ENCODE data around the gene G6PC1.
"Not testable (repeated sequence)": the region's sequence is repeated elsewhere in the genome, so short reads cannot be mapped to it uniquely, and the experiment has no call there.

G6PC1 gene

GRCh38 chr17:42904110-42904469 lies 3.5 kb downstream of the G6PC1 start:
- no peak for DNase-seq

- DNase-seq = no peak
Measured at GRCh38 chr17:42906772-42907446, 6.3 kb downstream of the G6PC1 start.

GRCh38 chr17:42908872-42909700 lies 8.5 kb downstream of the G6PC1 start:
- no peak for DNase-seq

GRCh38 chr17:42913522-42913921 lies 12.9 kb downstream of the G6PC1 start:
- no peak for DNase-seq

- no peak for DNase-seq
Measured at GRCh38 chr17:42913981-42914617, 13.5 kb downstream of the G6PC1 start.

GRCh38 chr17:42915288-42915687 lies 14.7 kb downstream of the G6PC1 start:
- not testable (repeated sequence) for DNase-seq

GRCh38 chr17:42916388-42917235 lies 16.0 kb downstream of the G6PC1 start:
- DNase-seq = not testable (repeated sequence)

GRCh38 chr17:42917236-42917603 lies 16.6 kb downstream of the G6PC1 start:
- no peak for DNase-seq

GRCh38 chr17:42918902-42919521 lies 18.4 kb downstream of the G6PC1 start:
- no peak for DNase-seq

- DNase-seq = not testable (repeated sequence)
Measured at GRCh38 chr17:42919522-42920077, 19.0 kb downstream of the G6PC1 start.

GRCh38 chr17:42920106-42920900 lies 19.7 kb downstream of the G6PC1 start:
- no peak for DNase-seq

GRCh38 chr17:42920922-42921321 lies 20.3 kb downstream of the G6PC1 start:
- no peak for DNase-seq

GRCh38 chr17:42922294-42922693 lies 21.7 kb downstream of the G6PC1 start:
- no peak for DNase-seq

- DNase-seq = not testable (repeated sequence)
Measured at GRCh38 chr17:42923472-42923871, 22.9 kb downstream of the G6PC1 start.

- no peak for DNase-seq
Measured at GRCh38 chr17:42924891-42925290, 24.3 kb downstream of the G6PC1 start.

- DNase-seq = no peak
Measured at GRCh38 chr17:42928714-42929496, 28.3 kb downstream of the G6PC1 start.

- DNase-seq = no peak
Measured at GRCh38 chr17:42929497-42929844, 28.9 kb downstream of the G6PC1 start.

- no peak for DNase-seq
Measured at GRCh38 chr17:42937712-42938596, 37.4 kb downstream of the G6PC1 start.

- no peak for DNase-seq
Measured at GRCh38 chr17:42944211-42944610, 43.6 kb downstream of the G6PC1 start.
